ENCODE results near the gene SGK1. TPM values are rescaled to one million over a fixed set of nuclear protein-coding genes. Genes with fewer than 3 reads are reported as not detected.

Gene SGK1
- total RNA-seq, 1 experiment from 2014 or later, result 7.8 TPM

DNA sequence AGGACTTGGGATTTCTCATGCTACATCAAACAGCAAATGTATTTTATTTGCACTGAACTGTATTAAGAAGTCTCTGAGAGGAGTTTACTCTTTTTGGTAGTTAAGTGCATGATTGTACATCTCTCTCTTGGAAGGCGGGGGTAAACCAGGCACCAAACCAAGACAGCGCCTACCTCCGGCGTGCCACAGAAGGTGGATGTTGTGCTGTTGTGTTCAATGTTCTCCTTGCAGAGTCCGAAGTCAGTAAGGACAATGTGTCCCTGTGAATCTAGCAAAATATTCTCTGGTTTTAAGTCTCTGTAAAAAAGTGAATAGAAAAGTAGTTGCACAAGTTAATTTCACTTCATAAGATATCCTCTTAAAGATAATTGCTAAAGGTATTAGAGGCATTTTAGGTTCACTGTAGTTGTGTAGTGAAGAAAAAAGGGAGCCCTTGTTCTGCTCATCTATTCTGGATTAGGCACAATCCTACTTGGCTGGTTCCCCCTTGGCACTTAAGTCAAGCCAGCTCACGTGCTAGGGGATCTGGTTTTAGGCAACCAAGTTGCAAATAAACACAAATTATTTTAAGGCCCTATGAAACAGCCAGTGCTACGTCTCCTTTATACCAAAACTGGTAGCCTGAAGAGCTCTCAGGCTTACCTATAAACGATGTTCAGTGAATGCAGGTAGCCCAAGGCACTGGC, 145.7 kb downstream of the SGK1 start:
- no peak overlapping the region for H3K23ac ChIP-seq (ENCODE audit: insufficient read length, low read depth, low read length)
- H3K79me2 ChIP-seq (ENCODE audit: insufficient read depth, low read length), result no peaks in the 10 kb centered on the region
- no peak overlapping the region for H4K91ac ChIP-seq (ENCODE audit: insufficient read length, low read depth, low read length)
- no peak overlapping the region for H2BK12ac ChIP-seq (ENCODE audit: insufficient read length, low read depth, low read length)
- H3K56ac ChIP-seq (ENCODE audit: insufficient read length, low read depth, low read length), result no peak overlapping the region
- no peak overlapping the region for H2AK5ac ChIP-seq (ENCODE audit: insufficient read length, low read length)
- no peaks in the 10 kb centered on the region; the same call in 1 of the 2 replicates for H3K27me3 ChIP-seq (ENCODE audit: insufficient read depth, low read length)
- TF ChIP-seq, protein P1, sequence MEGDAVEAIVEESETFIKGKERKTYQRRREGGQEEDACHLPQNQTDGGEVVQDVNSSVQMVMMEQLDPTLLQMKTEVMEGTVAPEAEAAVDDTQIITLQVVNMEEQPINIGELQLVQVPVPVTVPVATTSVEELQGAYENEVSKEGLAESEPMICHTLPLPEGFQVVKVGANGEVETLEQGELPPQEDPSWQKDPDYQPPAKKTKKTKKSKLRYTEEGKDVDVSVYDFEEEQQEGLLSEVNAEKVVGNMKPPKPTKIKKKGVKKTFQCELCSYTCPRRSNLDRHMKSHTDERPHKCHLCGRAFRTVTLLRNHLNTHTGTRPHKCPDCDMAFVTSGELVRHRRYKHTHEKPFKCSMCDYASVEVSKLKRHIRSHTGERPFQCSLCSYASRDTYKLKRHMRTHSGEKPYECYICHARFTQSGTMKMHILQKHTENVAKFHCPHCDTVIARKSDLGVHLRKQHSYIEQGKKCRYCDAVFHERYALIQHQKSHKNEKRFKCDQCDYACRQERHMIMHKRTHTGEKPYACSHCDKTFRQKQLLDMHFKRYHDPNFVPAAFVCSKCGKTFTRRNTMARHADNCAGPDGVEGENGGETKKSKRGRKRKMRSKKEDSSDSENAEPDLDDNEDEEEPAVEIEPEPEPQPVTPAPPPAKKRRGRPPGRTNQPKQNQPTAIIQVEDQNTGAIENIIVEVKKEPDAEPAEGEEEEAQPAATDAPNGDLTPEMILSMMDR (conservative IDR thresholded peaks at IDR 0.05), result no peak
- no CpG with 5 or more reads among the region's 8 CpGs for WGBS (ENCODE audit: extremely low coverage, insufficient read length, low lambda C conversion rate)
- Mint-ChIP-seq H3K27me3 (ENCODE audit: low read depth) (peaks cover 9% of the 10 kb centered on the region), H3K27ac (no peak overlapping the region), H3K36me3 (ENCODE audit: insufficient read depth in 1 of 3, low read depth in 3 of 3) (peaks cover 35 to 52% (median 44%) of the 10 kb centered on the region in 3 experiments), H3K4me1 (peaks cover 13 to 24% of the 10 kb centered on the region in 2 experiments), H3K9me3 (no peaks in the 10 kb centered on the region; a peak in 3 of 5 replicates), H3K4me3 (no peak overlapping the region)
- H3K4me2 ChIP-seq (ENCODE audit: insufficient read depth, insufficient read length, low read length), result no peak overlapping the region
- no peak overlapping the region for H2BK20ac ChIP-seq (ENCODE audit: low read depth, low read length, poor library complexity, severe bottlenecking)
- H4K8ac ChIP-seq (replicated peaks; ENCODE audit: insufficient read length, low read depth, low read length), result no peak overlapping the region
- no peak overlapping the region for H2BK15ac ChIP-seq (ENCODE audit: low read depth, low read length)
- no peak for DNase-seq
- no peak overlapping the region for H3K27ac ChIP-seq (ENCODE audit: insufficient read length, low read depth, low read length)
- H3K18ac ChIP-seq (ENCODE audit: insufficient read length, low read depth, low read length), result no peak overlapping the region
- H4K20me1 ChIP-seq (ENCODE audit: control insufficient read depth, insufficient read depth, insufficient read length), result no peaks in the 10 kb centered on the region
- H3K79me1 ChIP-seq (ENCODE audit: insufficient read depth, low read depth, low read length, poor library complexity, severe bottlenecking), result no peaks in the 10 kb centered on the region
- no peak overlapping the region for H2BK5ac ChIP-seq (ENCODE audit: insufficient read length, low read length)
- H3K4me1 ChIP-seq (ENCODE audit: insufficient read depth, low read length), result no peaks in the 10 kb centered on the region
- no peak overlapping the region for H2BK120ac ChIP-seq (ENCODE audit: low read depth, low read length, poor library complexity, severe bottlenecking)
- no peak overlapping the region for H3K14ac ChIP-seq (ENCODE audit: insufficient read depth, low read length)
- H3K4ac ChIP-seq (ENCODE audit: low read depth, low read length), result no peak overlapping the region
- no peak overlapping the region for H4K5ac ChIP-seq (ENCODE audit: insufficient read length, low read depth, low read length)
- peaks cover 18% of the 10 kb centered on the region for H3K23me2 ChIP-seq (ENCODE audit: insufficient read length, low read depth, low read length, poor library complexity, severe bottlenecking)
- no peak overlapping the region for H2AFZ ChIP-seq (ENCODE audit: low read length)
- no peak overlapping the region for H3T11ph ChIP-seq (ENCODE audit: low read length)
- H3K9me3 ChIP-seq (ENCODE audit: control insufficient read depth, low read depth, low read length), result no peaks in the 10 kb centered on the region
- no peak overlapping the region for H3K9ac ChIP-seq (ENCODE audit: extremely low read depth, insufficient read length, low read length)
